HG02678 (cell line): ENCODE data around the gene TUBA8.
"Not testable (repeated sequence)": the region's sequence is repeated elsewhere in the genome, so short reads cannot be mapped to it uniquely, and the experiment has no call there.

Source experiments
- ATAC-seq: cut with Tn5 transposase; IDR thresholded peaks from one replicate; pipeline ENCODE4 v1.9.1; 2021; ENCODE audit warnings: mild to moderate bottlenecking, moderate library complexity; ENCODE audit not compliant: unreplicated experiment

TUBA8 gene

DNA sequence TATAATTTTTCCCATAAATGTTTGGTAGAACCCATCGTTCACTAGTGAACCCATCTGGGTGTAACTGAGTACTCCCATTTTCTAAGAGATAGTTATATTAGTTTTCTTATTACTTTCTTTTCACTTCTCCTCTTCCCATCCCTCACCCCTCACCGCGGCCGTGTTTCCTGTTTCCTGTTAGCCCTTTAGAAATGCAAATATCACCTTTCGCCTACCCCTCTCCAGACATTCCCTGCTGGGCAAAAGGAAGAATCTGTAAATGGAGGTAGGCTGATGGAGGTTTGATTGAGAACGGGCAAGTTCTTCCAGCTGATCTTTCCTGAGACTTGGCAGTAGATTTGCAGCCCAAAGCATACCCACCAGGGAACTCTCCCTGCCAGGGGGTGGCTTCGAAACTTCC is 54.7 kb downstream of the TUBA8 start:
- not testable (repeated sequence) for ATAC-seq

DNA sequence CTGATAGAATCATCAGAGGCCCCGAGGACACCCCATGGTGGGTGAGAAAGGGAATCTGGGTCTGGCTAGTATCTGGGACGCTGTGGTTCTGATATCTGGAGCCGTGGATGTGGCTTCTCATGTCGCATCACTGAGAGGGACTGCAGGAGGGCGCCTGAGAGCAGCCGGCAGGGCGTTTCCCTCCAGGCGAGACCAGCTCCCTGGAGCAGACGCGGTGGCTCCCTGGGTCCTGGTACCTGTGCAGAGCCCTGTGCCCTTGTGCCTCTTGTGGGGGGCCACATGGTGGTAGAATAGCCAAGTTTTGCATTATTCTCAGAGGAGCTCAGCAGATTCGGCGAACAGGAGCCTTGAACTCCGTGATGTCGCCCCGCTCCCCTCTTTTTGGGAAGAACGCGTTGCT is 59.7 kb downstream of the TUBA8 start:
- ATAC-seq = not testable (repeated sequence)

DNA sequence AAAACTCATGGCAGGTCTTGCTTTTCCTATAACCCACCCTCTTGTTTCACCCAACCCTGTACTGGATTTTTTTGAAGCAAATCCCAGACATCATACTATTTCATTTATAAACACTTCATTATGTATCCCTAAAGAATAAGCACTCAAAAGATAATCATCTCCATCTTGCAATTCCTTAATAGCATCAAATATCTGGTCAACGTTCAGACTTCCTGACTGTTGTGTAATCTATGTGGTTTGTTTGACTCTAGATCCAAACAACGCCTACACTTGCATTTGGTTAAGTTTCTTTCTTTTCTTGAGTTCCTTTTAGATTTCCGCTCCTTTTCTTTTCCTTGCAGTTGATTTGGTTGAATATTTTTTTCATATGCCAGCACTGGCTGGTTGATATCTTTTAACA is 61.6 kb downstream of the TUBA8 start:
- ATAC-seq = not testable (repeated sequence)

DNA sequence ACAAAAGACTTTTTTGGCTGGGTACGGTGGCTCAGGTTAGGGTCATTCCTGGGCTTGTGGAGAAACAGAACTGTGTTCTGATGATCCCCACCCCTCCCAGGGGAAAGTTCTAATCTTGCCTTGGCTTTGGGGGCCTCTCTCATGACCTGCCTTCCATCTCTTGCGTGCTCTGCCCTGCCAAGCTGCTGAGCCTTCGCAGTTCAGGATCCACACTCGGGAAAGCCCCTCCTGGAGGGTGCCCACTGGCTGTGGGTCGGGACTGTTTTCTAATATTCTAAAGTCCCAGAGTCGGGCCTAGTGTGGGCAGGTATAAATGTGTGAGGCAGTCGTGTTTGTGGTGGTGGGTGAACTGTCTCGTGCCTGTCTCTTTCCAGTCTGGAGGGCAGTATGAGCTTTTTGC is 62.2 kb downstream of the TUBA8 start:
- ATAC-seq = not testable (repeated sequence)

DNA sequence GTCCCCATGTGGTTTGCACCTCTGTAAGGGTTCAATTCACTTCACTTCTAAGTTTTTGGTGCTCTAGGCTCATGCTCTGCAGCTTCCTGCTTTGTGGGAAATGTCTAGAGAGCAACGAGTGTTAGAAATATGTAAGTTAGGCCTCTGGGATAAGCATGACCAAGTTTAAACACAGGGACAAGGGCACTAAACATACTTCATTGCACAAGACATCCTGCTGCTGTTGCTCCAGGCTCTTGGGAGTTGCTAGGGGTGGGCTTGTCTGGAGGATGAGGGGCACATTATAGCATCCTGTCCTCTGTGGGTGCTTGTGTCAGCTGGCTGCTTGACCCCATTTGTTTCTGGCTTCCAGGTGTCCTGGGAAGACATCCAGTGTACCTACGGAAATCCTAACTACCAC is 62.8 kb downstream of the TUBA8 start:
- ATAC-seq = not testable (repeated sequence)
